Left lung (tissue), 10 donors: ENCODE measurements around the gene KRT15. TPM values are rescaled to one million over a fixed set of nuclear protein-coding genes. Genes with fewer than 3 reads are reported as not detected.

Experiments
- ATAC-seq: fragments of 200-7000 bp; cut with Tn5 transposase; one replicate; pipeline ENCODE4 v1.9.1; 2020; ENCODE audit warnings: moderate library complexity
- DNase-seq, 4 donors: peaks; one replicate each; pipeline ENCODE4 v3.0.0-alpha.2; 2013 to 2020
- H3K27ac ChIP-seq, 2 donors: fragments of 200-600 bp; sonication (generic) in 1 of 2; one replicate each; pipeline versions ENCODE4 v1.5.0 to v1.8.0; 2020 to 2021
- H3K27me3 ChIP-seq, 2 donors: fragments of 200-600 bp; sonication (generic) in 1 of 2; one replicate each; pipeline versions ENCODE4 v1.5.0 to v1.8.0; 2020 to 2021
- H3K36me3 ChIP-seq, 2 donors: fragments of 200-600 bp; sonication (generic) in 1 of 2; one replicate each; pipeline versions ENCODE4 v1.5.0 to v1.8.0; 2020 to 2021
- H3K4me1 ChIP-seq, 2 donors: fragments of 200-600 bp; one replicate each; pipeline ENCODE4 v1.8.0; 2021
- H3K4me3 ChIP-seq, 2 donors: fragments of 200-600 bp; sonication (generic) in 1 of 2; one replicate each; pipeline versions ENCODE4 v1.5.0 to v1.8.0; 2020 to 2021; ENCODE audit warnings: mild to moderate bottlenecking in 1 of 2
- H3K9me3 ChIP-seq, 2 donors: fragments of 200-600 bp; sonication (generic) in 1 of 2; one replicate each; pipeline versions ENCODE4 v1.5.0 to v1.8.0; 2020 to 2021
- CTCF ChIP-seq, 2 donors: fragments of 200-600 bp; sonication (generic) in 1 of 2; IDR thresholded peaks; one replicate each; pipeline versions ENCODE4 v1.5.0 to v1.8.0; 2021; ENCODE audit warnings: antibody characterized with exemption in 2 of 2
- intact Hi-C, 2 donors: fragments of 100-400 bp; cut with DNase I; formaldehyde crosslinking; loops; one replicate each; pipeline versions ENCODE4 v1.11.2 to v1.14.2; 2022
- polyA plus RNA-seq, 6 donors: library from polyadenylated mRNA; unstranded; fragments of 120-200 nt; gene quantifications; one replicate each; pipeline ENCODE4 v1.2.1, GENCODE V29; 2013; ENCODE audit not compliant: insufficient read length in 6 of 6
- total RNA-seq, 2 donors: library from RNA; stranded (reverse); fragmentation: NEBNext Ultra II Directional; extraction: Animal tissue kit (Norgen Biotek cat#: 25700); gene quantifications; one replicate each; pipeline ENCODE4 v1.2.1, GENCODE V29; 2021
- donor health status: DM: no; HTN: yes; CAD: no.
- donor health status: DM: no; HTN: no; CAD: no.

KRT15 gene
- total and polyA plus RNA-seq, 8 donors, result 1.3 to 27.8 (median 2.3) TPM

DNA sequence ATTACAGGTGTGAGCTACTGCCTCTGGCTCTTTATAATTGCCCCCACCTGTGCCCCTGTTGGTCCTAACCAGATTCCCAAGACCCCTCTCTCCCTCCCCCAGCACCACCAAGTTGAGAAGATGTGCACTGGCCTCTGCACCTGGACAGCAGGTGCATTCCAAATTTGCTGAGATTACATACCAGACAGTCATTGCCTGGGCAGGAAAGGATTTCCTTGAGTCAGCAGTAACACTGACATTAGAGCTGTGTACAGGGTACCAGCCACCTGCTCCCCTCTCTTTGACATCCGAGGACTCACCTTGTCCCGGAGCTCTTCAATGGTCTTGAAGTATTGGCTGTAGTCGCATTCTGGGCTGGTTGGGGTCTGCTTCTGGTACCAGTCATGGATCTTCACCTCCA, 659 bp downstream of the KRT15 start:
- H3K9me3 ChIP-seq, result no peaks in the 10 kb centered on the region
- no peak for TF ChIP-seq CTCF (IDR thresholded peaks at IDR 0.05)
- no peak for DNase-seq
- H3K4me3 ChIP-seq, result no peak overlapping the region
- H3K27ac ChIP-seq, result no peak overlapping the region
- peaks cover 0 to 29% of the 10 kb centered on the region in 2 donors for H3K27me3 ChIP-seq
- H3K36me3 ChIP-seq, result no peaks in the 10 kb centered on the region
- no peak for ATAC-seq
- intact Hi-C loops, result no loop called here
- H3K4me1 ChIP-seq, result peaks cover 0 to 13% of the 10 kb centered on the region in 2 donors

DNA sequence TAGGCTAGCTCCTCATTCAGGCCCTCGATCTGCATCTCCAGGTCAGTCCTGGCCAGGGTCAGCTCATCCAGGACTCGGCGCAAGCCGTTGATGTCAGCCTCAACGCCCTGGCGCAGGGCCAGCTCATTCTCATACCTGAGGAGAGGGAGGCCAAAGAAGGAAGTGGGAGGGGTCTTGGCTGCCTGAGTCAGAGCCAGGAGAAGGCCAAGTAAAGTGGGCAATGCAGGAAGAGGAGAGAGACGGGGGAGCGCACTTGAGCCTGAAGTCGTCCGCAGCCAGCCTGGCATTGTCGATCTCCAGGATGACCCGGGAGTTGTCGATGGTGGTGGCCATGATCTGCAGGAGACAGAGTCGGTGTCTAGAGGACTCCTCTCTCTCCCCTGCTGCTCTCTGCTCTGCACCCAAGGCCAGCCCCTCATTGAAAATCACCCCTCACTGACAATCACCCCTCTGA, 1.8 kb downstream of the KRT15 start:
- no peaks in the 10 kb centered on the region for H3K9me3 ChIP-seq
- no peak for TF ChIP-seq CTCF (IDR thresholded peaks at IDR 0.05)
- intact Hi-C loops, result no loop called here
- peaks cover 0 to 4% of the 10 kb centered on the region in 2 donors for H3K4me1 ChIP-seq
- H3K36me3 ChIP-seq, result no peaks in the 10 kb centered on the region
- H3K27ac ChIP-seq, result no peak overlapping the region
- H3K27me3 ChIP-seq, result peaks cover 0 to 28% of the 10 kb centered on the region in 2 donors
- no peak overlapping the region for H3K4me3 ChIP-seq
- peak; percentile 3 for ATAC-seq
- DNase-seq, result peak in 2 of 4 donors; percentile 75 to 83

- peak in 2 of 4 donors; percentile 61 to 69 for DNase-seq
- H3K36me3 ChIP-seq, result no peaks in the 10 kb centered on the region
- ATAC-seq, result peak; percentile 52
- no peak overlapping the region for H3K27ac ChIP-seq
- H3K9me3 ChIP-seq, result no peaks in the 10 kb centered on the region
- peaks cover 0 to 32% of the 10 kb centered on the region in 2 donors for H3K27me3 ChIP-seq
- no peak overlapping the region for H3K4me3 ChIP-seq
- no peak for TF ChIP-seq CTCF (IDR thresholded peaks at IDR 0.05)
- H3K4me1 ChIP-seq, result no peaks in the 10 kb centered on the region
- intact Hi-C loops, result no loop called here
Measured at GRCh38 chr17:41516147-41516829, 2.4 kb downstream of the KRT15 start.

- no peak for ATAC-seq
Measured at GRCh38 chr17:41513168-41513547, 5.5 kb downstream of the KRT15 start.

More at GRCh38 chr17:41513168-41513547, 5.5 kb downstream of the KRT15 start:
- no peak overlapping the region for H3K27ac ChIP-seq
- no peaks in the 10 kb centered on the region for H3K9me3 ChIP-seq
- no peak overlapping the region for H3K4me3 ChIP-seq
- peaks cover 0 to 24% of the 10 kb centered on the region in 2 donors for H3K27me3 ChIP-seq
- H3K4me1 ChIP-seq, result no peaks in the 10 kb centered on the region
- no peak for TF ChIP-seq CTCF (IDR thresholded peaks at IDR 0.05)
- intact Hi-C loops, result no loop called here
- H3K36me3 ChIP-seq, result no peaks in the 10 kb centered on the region
- DNase-seq, result peak in 1 of 4 donors; percentile 29
